Spinal cord (tissue), 10 donors: ENCODE measurements around the gene SHANK3. TPM values are rescaled to one million over a fixed set of nuclear protein-coding genes. Genes with fewer than 3 reads are reported as not detected.
A peak's percentile ranks its signal among the peaks of the same experiment; 100 is the strongest.

Experiments used
- DNase-seq, 6 donors: peaks; one replicate each; pipeline versions ENCODE4 v3.0.0 to v3.0.0-alpha.2; 2013 to 2015; ENCODE audit warnings: low spot score in 6 of 6, low read depth in 4 of 6
- H3K27ac ChIP-seq: one replicate; pipeline ENCODE4 v1.5.1; 2013; ENCODE audit warnings: low read depth, low read length, control low read depth
- H3K27me3 ChIP-seq: one replicate; pipeline ENCODE4 v1.6.1; 2013; ENCODE audit warnings: low read length; ENCODE audit not compliant: control insufficient read depth, insufficient read depth
- H3K36me3 ChIP-seq: one replicate; pipeline ENCODE4 v1.6.1; 2013; ENCODE audit warnings: low read length; ENCODE audit not compliant: control insufficient read depth, insufficient read depth
- H3K4me1 ChIP-seq: one replicate; pipeline ENCODE4 v1.6.1; 2013; ENCODE audit warnings: low read length; ENCODE audit not compliant: control insufficient read depth, insufficient read depth
- H3K4me3 ChIP-seq: one replicate; pipeline ENCODE4 v1.5.1; 2013; ENCODE audit warnings: low read depth, low read length, control low read depth
- H3K9me3 ChIP-seq: one replicate; pipeline ENCODE4 v1.6.1; 2013; ENCODE audit warnings: low read length; ENCODE audit not compliant: control insufficient read depth, insufficient read depth
- WGBS: methylation state at CpG from one replicate; pipeline ENCODE4 v1.1.5; 2013; ENCODE audit warnings: missing lambda C conversion rate; ENCODE audit not compliant: insufficient coverage; 5-methylcytosine and 5-hydroxymethylcytosine counted together
- polyA plus RNA-seq, 2 donors: library from polyadenylated mRNA; unstranded; fragments of 120-200 nt; gene quantifications; one replicate each; pipeline ENCODE4 v1.2.1, GENCODE V29; 2013; ENCODE audit not compliant: insufficient read length in 2 of 2
- total RNA-seq, 2 donors: library from RNA; depleted of rRNA in 1 of 2; stranded (reverse); fragments of 120-200 nt in 1 of 2; fragments of >200 nt in 1 of 2; gene quantifications; one replicate each; pipeline versions ENCODE4 v1.2.3 to v1.2.4, GENCODE V29; 2013 to 2014
- donor health status: healthy.

Gene SHANK3
- total and polyA plus RNA-seq, 4 donors, result 7.5 to 38.5 (median 20.2) TPM

- no peaks in the 10 kb centered on the region for H3K27me3 ChIP-seq
- peak in 1 of 6 donors; percentile 8 for DNase-seq
- H3K36me3 ChIP-seq, result peaks cover 59% of the 10 kb centered on the region
- H3K4me3 ChIP-seq, result peak overlapping the region; percentile 49
- H3K9me3 ChIP-seq, result no peaks in the 10 kb centered on the region
- 11% methylated on average over 46 of the region's 54 CpGs for WGBS
- H3K4me1 ChIP-seq, result peaks cover 36% of the 10 kb centered on the region
- no peak overlapping the region for H3K27ac ChIP-seq
Measured at GRCh38 chr22:50697667-50698506, 25.3 kb downstream of the SHANK3 start.

- 79% methylated on average over 2 of the region's 12 CpGs for WGBS
- no peak overlapping the region for H3K27ac ChIP-seq
- peaks cover 36% of the 10 kb centered on the region for H3K4me1 ChIP-seq
- H3K27me3 ChIP-seq, result no peaks in the 10 kb centered on the region
- DNase-seq, result no peak
- no peaks in the 10 kb centered on the region for H3K9me3 ChIP-seq
- H3K4me3 ChIP-seq, result no peak overlapping the region
- H3K36me3 ChIP-seq, result peaks cover 65% of the 10 kb centered on the region
Measured at GRCh38 chr22:50698546-50698945, 25.9 kb downstream of the SHANK3 start.

GRCh38 chr22:50699001-50699755 is 26.6 kb downstream of the SHANK3 start:
- Histone ChIP-seq H3K9me3 (no peaks in the 10 kb centered on the region), H3K4me3 (no peak overlapping the region), H3K27me3 (no peaks in the 10 kb centered on the region), H3K4me1 (peaks cover 36% of the 10 kb centered on the region), H3K27ac (no peak overlapping the region), H3K36me3 (peaks cover 71% of the 10 kb centered on the region)
- no peak for DNase-seq
- 89% methylated on average over 11 of the region's 15 CpGs for WGBS

- no peaks in the 10 kb centered on the region for H3K27me3 ChIP-seq
- H3K9me3 ChIP-seq, result no peaks in the 10 kb centered on the region
- H3K27ac ChIP-seq, result no peak overlapping the region
- peaks cover 75% of the 10 kb centered on the region for H3K36me3 ChIP-seq
- no peak overlapping the region for H3K4me3 ChIP-seq
- peaks cover 43% of the 10 kb centered on the region for H3K4me1 ChIP-seq
- 67% methylated on average over 14 of the region's 15 CpGs for WGBS
- no peak for DNase-seq
Measured at GRCh38 chr22:50699756-50700386, 27.2 kb downstream of the SHANK3 start.

- Histone ChIP-seq H3K4me3 (no peak overlapping the region), H3K36me3 (peaks cover 75% of the 10 kb centered on the region), H3K27ac (no peak overlapping the region), H3K27me3 (no peaks in the 10 kb centered on the region), H3K9me3 (no peaks in the 10 kb centered on the region), H3K4me1 (peaks cover 50% of the 10 kb centered on the region)
- DNase-seq, result no peak
- 93% methylated on average over 19 of the region's 19 CpGs for whole genome bisulfite sequencing
Measured at GRCh38 chr22:50700387-50701075, 27.9 kb downstream of the SHANK3 start.

GRCh38 chr22:50701076-50701419 is 28.4 kb downstream of the SHANK3 start:
- H3K9me3 ChIP-seq, result no peaks in the 10 kb centered on the region
- H3K4me3 ChIP-seq, result no peak overlapping the region
- peaks cover 78% of the 10 kb centered on the region for H3K36me3 ChIP-seq
- H3K27ac ChIP-seq, result no peak overlapping the region
- DNase-seq, result no peak
- 89% methylated on average over 2 of the region's 7 CpGs for WGBS
- peaks cover 54% of the 10 kb centered on the region for H3K4me1 ChIP-seq
- H3K27me3 ChIP-seq, result no peaks in the 10 kb centered on the region

- Histone ChIP-seq H3K9me3 (no peaks in the 10 kb centered on the region), H3K27ac (no peak overlapping the region), H3K27me3 (no peaks in the 10 kb centered on the region), H3K4me3 (no peak overlapping the region), H3K36me3 (peaks cover 81% of the 10 kb centered on the region), H3K4me1 (peaks cover 56% of the 10 kb centered on the region)
- WGBS, result 91% methylated on average over 11 of the region's 11 CpGs
- DNase-seq, result no peak
Measured at GRCh38 chr22:50701428-50702154, 29.0 kb downstream of the SHANK3 start.

GRCh38 chr22:50702261-50702671 is 29.6 kb downstream of the SHANK3 start:
- peaks cover 51% of the 10 kb centered on the region for H3K4me1 ChIP-seq
- H3K27ac ChIP-seq, result no peak overlapping the region

More at GRCh38 chr22:50702261-50702671, 29.6 kb downstream of the SHANK3 start:
- Histone ChIP-seq H3K4me3 (no peak overlapping the region), H3K36me3 (peaks cover 85% of the 10 kb centered on the region), H3K27me3 (no peaks in the 10 kb centered on the region), H3K9me3 (no peaks in the 10 kb centered on the region)
- WGBS, result 70% methylated on average over 7 of the region's 7 CpGs
- no peak for DNase-seq
